GM12878 (cell line): ENCODE data around the gene RP9. TPM values are rescaled to one million over a fixed set of nuclear protein-coding genes. Genes with fewer than 3 reads are reported as not detected.
A peak's percentile ranks its signal among the peaks of the same experiment; 100 is the strongest.

ENCODE experiments used
- ATAC-seq: fragments of 200-7000 bp; cut with Tn5 transposase; 3 replicates; pipeline ENCODE4 v1.9.1; 2020; ENCODE audit warnings: mild to moderate bottlenecking, moderate library complexity
- BruUV-seq: library from RNA; stranded (reverse); fragments of 400-500 nt; replicated peaks from 2 replicates; lab custom pipeline; 2021; lab: Mats Ljungman, UMichigan
- CTCF ChIA-PET: fragments of 300-600 bp; sonication (Branson Sonifier 250); formaldehyde crosslinking; extraction: SDS; loops from one replicate; lab custom pipeline; 2021; ENCODE audit warnings: inconsistent platforms; lab: Yijun Ruan, JAX
- POLR2A ChIA-PET: fragments of 350-600 bp; formaldehyde crosslinking; extraction: SDS; loops from one replicate; lab custom pipeline; 2021; ENCODE audit warnings: inconsistent platforms; lab: Charles Lee
- RAD21 ChIA-PET: fragments of 300-600 bp; sonication (Branson Sonifier 250); formaldehyde crosslinking; loops from one replicate; lab custom pipeline; 2023; ENCODE audit warnings: antibody characterized with exemption; ENCODE audit not compliant: unreplicated experiment; lab: Charles Lee
- SMC1A ChIA-PET: fragments of 300-600 bp; sonication (Branson Sonifier 250); formaldehyde crosslinking; loops from one replicate; lab custom pipeline; 2023; ENCODE audit not compliant: unreplicated experiment, uncharacterized antibody; lab: Charles Lee
- DNase-seq: peaks from one replicate; pipeline ENCODE4 v3.0.0-alpha.2; 2011; ENCODE audit warnings: low read depth, low spot score
- FAIRE-seq: peaks from 3 replicates; lab custom pipeline; 2011; peaks lifted over from hg19 to GRCh38; lab: Jason Lieb, UNC
- H2AFZ ChIP-seq: 2 replicates; pipeline ENCODE4 v1.6.0; 2011; ENCODE audit warnings: low read depth, low read length, control low read depth; ENCODE audit not compliant: control insufficient read depth
- H3K27ac ChIP-seq: 2 replicates; pipeline ENCODE4 v1.5.1; 2011; ENCODE audit warnings: control low read depth; ENCODE audit not compliant: control insufficient read depth, insufficient read depth
- H3K27me3 ChIP-seq, 2 experiments: replicated peaks in 1 of 2; 2 replicates each; pipeline versions ENCODE4 v1.6.0 to v1.6.1; 2011; ENCODE audit warnings: low read length in 1 of 2; ENCODE audit not compliant: control insufficient read depth in 2 of 2, insufficient read depth in 2 of 2
- H3K36me3 ChIP-seq, 2 experiments: 2 replicates each; pipeline ENCODE4 v1.5.1; 2011; ENCODE audit warnings: low read length in 1 of 2; ENCODE audit not compliant: control insufficient read depth in 2 of 2, insufficient read depth in 2 of 2
- H3K4me1 ChIP-seq: 2 replicates; pipeline ENCODE4 v1.6.1; 2011; ENCODE audit warnings: mild to moderate bottlenecking, low read length, moderate library complexity, mixed read lengths; ENCODE audit not compliant: control insufficient read depth, insufficient read depth
- H3K4me2 ChIP-seq: 2 replicates; pipeline ENCODE4 v1.6.0; 2011; ENCODE audit warnings: control low read depth; ENCODE audit not compliant: control insufficient read depth, insufficient read depth
- H3K4me3 ChIP-seq: fragments of 200-600 bp; sonication (generic); 2 replicates; pipeline ENCODE4 v1.5.1; 2016
- H3K79me2 ChIP-seq: 2 replicates; pipeline ENCODE4 v1.6.0; 2011; ENCODE audit warnings: low read length; ENCODE audit not compliant: control insufficient read depth, insufficient read depth
- H3K9ac ChIP-seq: 2 replicates; pipeline ENCODE4 v1.8.0; 2011; ENCODE audit warnings: low read length, control low read depth, mixed read lengths; ENCODE audit not compliant: control insufficient read depth, insufficient read depth
- H3K9me3 ChIP-seq: replicated peaks from 3 replicates; pipeline ENCODE4 v1.5.1; 2011; ENCODE audit warnings: mild to moderate bottlenecking, low read length; ENCODE audit not compliant: control insufficient read depth, insufficient read depth
- H4K20me1 ChIP-seq: 2 replicates; pipeline ENCODE4 v1.6.0; 2011; ENCODE audit not compliant: control insufficient read depth, insufficient read depth
- BCL11A ChIP-seq: IDR thresholded peaks from 2 replicates; pipeline ENCODE4 v1.6.1; 2011; ENCODE audit warnings: low read depth, low read length
- BHLHE40 ChIP-seq, 2 experiments: fragments of 450-650 bp in 1 of 2; IDR thresholded peaks; 2 replicates each; pipeline ENCODE4 v1.6.1; 2011 to 2017; ENCODE audit warnings: low read depth in 2 of 2, borderline replicate concordance in 1 of 2, improper control_type of control experiment in 1 of 2, low read length in 1 of 2, mild to moderate bottlenecking in 1 of 2
- GABPA ChIP-seq: IDR thresholded peaks from 2 replicates; pipeline ENCODE4 v1.6.1; 2014; ENCODE audit warnings: antibody characterized with exemption, low read depth, mild to moderate bottlenecking, inconsistent platforms
- JUNB ChIP-seq: IDR thresholded peaks from 2 replicates; pipeline ENCODE4 v1.6.1; 2016; ENCODE audit warnings: antibody characterized with exemption, mild to moderate bottlenecking
- LARP7 ChIP-seq: fragments of 450-650 bp; IDR thresholded peaks from 2 replicates; pipeline ENCODE4 v1.6.1; 2017; ENCODE audit warnings: mild to moderate bottlenecking
- MEF2B ChIP-seq: fragments of 450-650 bp; IDR thresholded peaks from 2 replicates; pipeline ENCODE4 v1.6.1; 2018; ENCODE audit warnings: mild to moderate bottlenecking, moderate library complexity; ENCODE audit not compliant: partially characterized antibody, poor library complexity, severe bottlenecking
- NFIC ChIP-seq: IDR thresholded peaks from 2 replicates; pipeline ENCODE4 v1.6.1; 2012; ENCODE audit warnings: low read depth, mild to moderate bottlenecking, inconsistent platforms, low read length, moderate library complexity
- NR2C1 ChIP-seq: fragments of 450-650 bp; IDR thresholded peaks from 2 replicates; pipeline ENCODE4 v1.6.1; 2017; ENCODE audit warnings: antibody characterized with exemption, mild to moderate bottlenecking, moderate library complexity
- NRF1 ChIP-seq: conservative IDR thresholded peaks from 2 replicates; pipeline ENCODE4 v1.6.1; 2011; ENCODE audit warnings: mild to moderate bottlenecking, low read depth, low read length, improper control_type of control experiment
- RBBP5 ChIP-seq: fragments of 200-600 bp; sonication (generic); conservative IDR thresholded peaks from 2 replicates; pipeline ENCODE4 v1.6.1; 2016
- SMC3 ChIP-seq: IDR thresholded peaks from 2 replicates; pipeline ENCODE4 v1.6.1; 2011; ENCODE audit warnings: low read length, improper control_type of control experiment, borderline replicate concordance
- WGBS: methylation state at CpG from one replicate; pipeline ENCODE4 v1.1.6; 2016; ENCODE audit warnings: low lambda C conversion rate; ENCODE audit not compliant: insufficient replicate concordance, insufficient coverage; ENCODE audit errors: missing lambda C conversion rate; 5-methylcytosine and 5-hydroxymethylcytosine counted together
- in situ Hi-C: fragments of 300-500 bp; cut with MboI; formaldehyde crosslinking; loops from 9 replicates; pipeline ENCODE4 v1.14.3; 2018; ENCODE audit warnings: mixed read lengths
- intact Hi-C: fragments of 100-400 bp; cut with micrococcal nuclease; formaldehyde crosslinking; loops from one replicate; pipeline ENCODE4 v1.14.2; 2022; ENCODE audit not compliant: unreplicated experiment
- polyA plus RNA-seq, 11 experiments: library from polyadenylated mRNA; depleted of rRNA in 4 of 11; unstranded in 6 of 11; stranded (reverse) in 5 of 11; fragments of >200 nt; fragmentation: Nextera tagmentation in 4 of 11; fragmentation: Illumina TruSeq in 1 of 11; extraction: Ambion mirVana in 4 of 11; extraction: Trizol in 1 of 11; gene quantifications; 1 replicate in 1 of 11; 2 replicates in 10 of 11; pipeline versions ENCODE4 v1.2.1 to v1.2.3, GENCODE V29; 2011 to 2016; ENCODE audit warnings: inconsistent platforms in 2 of 11, missing spikeins in 2 of 11, low read depth in 1 of 11
- total RNA-seq, 4 experiments: library from RNA; depleted of rRNA in 3 of 4; stranded (reverse); fragments of >200 nt in 3 of 4; fragmentation: Illumina TruSeq in 1 of 4; extraction: Trizol in 1 of 4; gene quantifications; 2 replicates each; pipeline versions ENCODE4 v1.2.1 to v1.2.3, GENCODE V29; 2013 to 2021
- TF ChIP-seq, protein P1 (sequence below): fragments of 450-650 bp; IDR thresholded peaks from 2 replicates; pipeline ENCODE4 v1.6.1; 2016; ENCODE audit warnings: mild to moderate bottlenecking
- TF ChIP-seq, protein P2 (sequence below): fragments of 150-350 bp; IDR thresholded peaks from 2 replicates; pipeline ENCODE4 v1.6.1; 2014; ENCODE audit warnings: mild to moderate bottlenecking, low read depth, low read length
- TF ChIP-seq, protein P3 (sequence below): IDR thresholded peaks from 2 replicates; pipeline ENCODE4 v1.6.1; 2012; ENCODE audit warnings: low read depth, low read length, improper control_type of control experiment

RP9 gene
- total and polyA plus RNA-seq, 10 of the 15 experiments (the other 5 are each of a cell fraction or from before 2014, with no cell fraction given) = 7.6 to 25.3 (median 16.9) TPM

DNA sequence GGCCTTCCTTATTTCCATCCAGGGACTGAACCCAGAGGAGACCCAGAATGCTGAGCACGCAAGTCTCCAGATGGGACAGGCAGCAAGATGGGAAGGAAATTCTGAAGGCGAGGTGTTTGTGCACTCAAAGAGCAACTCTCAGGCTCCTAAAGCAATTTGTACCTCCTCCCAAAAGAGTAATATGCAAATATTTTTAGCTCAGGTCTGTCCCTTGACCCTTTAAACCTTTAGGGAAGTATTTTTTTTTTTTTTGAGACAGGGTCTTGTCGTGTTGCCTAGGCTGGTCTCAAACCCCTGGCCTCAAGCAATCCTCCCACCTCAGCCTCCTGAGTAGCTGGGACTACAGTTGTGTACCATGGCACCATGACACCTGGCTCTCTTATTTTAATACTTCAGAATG is 8.4 kb downstream of the RP9 start:
- no peak overlapping the region for H3K9ac ChIP-seq
- ChIA-PET RAD21 (no interaction called here), POLR2A (no interaction called here), CTCF (no interaction called here), SMC1A (no interaction called here)
- H3K36me3 ChIP-seq = peaks cover 6 to 23% of the 10 kb centered on the region in 2 experiments
- TF ChIP-seq, protein P1, sequence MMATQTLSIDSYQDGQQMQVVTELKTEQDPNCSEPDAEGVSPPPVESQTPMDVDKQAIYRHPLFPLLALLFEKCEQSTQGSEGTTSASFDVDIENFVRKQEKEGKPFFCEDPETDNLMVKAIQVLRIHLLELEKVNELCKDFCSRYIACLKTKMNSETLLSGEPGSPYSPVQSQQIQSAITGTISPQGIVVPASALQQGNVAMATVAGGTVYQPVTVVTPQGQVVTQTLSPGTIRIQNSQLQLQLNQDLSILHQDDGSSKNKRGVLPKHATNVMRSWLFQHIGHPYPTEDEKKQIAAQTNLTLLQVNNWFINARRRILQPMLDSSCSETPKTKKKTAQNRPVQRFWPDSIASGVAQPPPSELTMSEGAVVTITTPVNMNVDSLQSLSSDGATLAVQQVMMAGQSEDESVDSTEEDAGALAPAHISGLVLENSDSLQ = no peak
- TF ChIP-seq, protein P2, sequence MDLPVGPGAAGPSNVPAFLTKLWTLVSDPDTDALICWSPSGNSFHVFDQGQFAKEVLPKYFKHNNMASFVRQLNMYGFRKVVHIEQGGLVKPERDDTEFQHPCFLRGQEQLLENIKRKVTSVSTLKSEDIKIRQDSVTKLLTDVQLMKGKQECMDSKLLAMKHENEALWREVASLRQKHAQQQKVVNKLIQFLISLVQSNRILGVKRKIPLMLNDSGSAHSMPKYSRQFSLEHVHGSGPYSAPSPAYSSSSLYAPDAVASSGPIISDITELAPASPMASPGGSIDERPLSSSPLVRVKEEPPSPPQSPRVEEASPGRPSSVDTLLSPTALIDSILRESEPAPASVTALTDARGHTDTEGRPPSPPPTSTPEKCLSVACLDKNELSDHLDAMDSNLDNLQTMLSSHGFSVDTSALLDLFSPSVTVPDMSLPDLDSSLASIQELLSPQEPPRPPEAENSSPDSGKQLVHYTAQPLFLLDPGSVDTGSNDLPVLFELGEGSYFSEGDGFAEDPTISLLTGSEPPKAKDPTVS = no peak
- TF ChIP-seq MEF2B (no peak), RBBP5 (no peak), NRF1 (no peak), SMC3 (no peak), NR2C1 (no peak), GABPA (no peak), BHLHE40 (IDR thresholded peaks at IDR 0.05; ENCODE audit: borderline replicate concordance in 1 of 2, low read depth in 2 of 2, low read length in 1 of 2) (no peak), JUNB (no peak), NFIC (no peak), BCL11A (no peak), LARP7 (no peak)
- TF ChIP-seq, protein P3, sequence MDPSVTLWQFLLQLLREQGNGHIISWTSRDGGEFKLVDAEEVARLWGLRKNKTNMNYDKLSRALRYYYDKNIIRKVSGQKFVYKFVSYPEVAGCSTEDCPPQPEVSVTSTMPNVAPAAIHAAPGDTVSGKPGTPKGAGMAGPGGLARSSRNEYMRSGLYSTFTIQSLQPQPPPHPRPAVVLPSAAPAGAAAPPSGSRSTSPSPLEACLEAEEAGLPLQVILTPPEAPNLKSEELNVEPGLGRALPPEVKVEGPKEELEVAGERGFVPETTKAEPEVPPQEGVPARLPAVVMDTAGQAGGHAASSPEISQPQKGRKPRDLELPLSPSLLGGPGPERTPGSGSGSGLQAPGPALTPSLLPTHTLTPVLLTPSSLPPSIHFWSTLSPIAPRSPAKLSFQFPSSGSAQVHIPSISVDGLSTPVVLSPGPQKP = no peak
- ATAC-seq = no peak
- in situ Hi-C loops (loop anchor here (10.0 kb wide), 1 partner anchor 406 kb away; no protein-coding TSS in a partner anchor), intact Hi-C loops (loop anchor here (10.0 kb wide), 1 partner anchor 336 kb away; no protein-coding TSS in a partner anchor)
- H3K9me3 ChIP-seq = no peaks in the 10 kb centered on the region
- H3K4me3 ChIP-seq = no peak overlapping the region
- 0 out of 2 replicates have a peak overlapping the region, but pooled peaks have one; percentile 2 for H3K4me2 ChIP-seq
- no TSS peak for BruUV-seq
- H3K27ac ChIP-seq = no peak overlapping the region
- H3K27me3 ChIP-seq = no peaks in the 10 kb centered on the region
- H3K4me1 ChIP-seq = peaks cover 10% of the 10 kb centered on the region
- H2AFZ ChIP-seq = no peak overlapping the region
- FAIRE-seq = no peak
- H3K79me2 ChIP-seq = peaks cover 2% of the 10 kb centered on the region
- WGBS = 53% methylated on average over 3 of the region's 3 CpGs
- H4K20me1 ChIP-seq = no peaks in the 10 kb centered on the region
- DNase-seq = no peak
